Liver (tissue), 9 donors: ENCODE measurements around the gene ZKSCAN3. TPM values are rescaled to one million over a fixed set of nuclear protein-coding genes. Genes with fewer than 3 reads are reported as not detected.

Experiments
- DNase-seq: peaks from one replicate; pipeline ENCODE4 v3.0.0-alpha.2; 2017; ENCODE audit warnings: low spot score
- H3K27ac ChIP-seq, 2 donors: one replicate each; pipeline ENCODE4 v1.7.0; 2013; ENCODE audit warnings: inconsistent platforms in 2 of 2, low read length in 2 of 2, control low read depth in 1 of 2, low read depth in 1 of 2, mild to moderate bottlenecking in 1 of 2
- H3K27me3 ChIP-seq, 4 donors: one replicate each; pipeline versions ENCODE4 v1.6.1 to v1.7.0; 2013; ENCODE audit warnings: low read length in 3 of 4, inconsistent platforms in 1 of 4, mild to moderate bottlenecking in 1 of 4, moderate library complexity in 1 of 4; ENCODE audit not compliant: control insufficient read depth in 4 of 4, insufficient read depth in 4 of 4
- H3K36me3 ChIP-seq, 4 donors: one replicate each; pipeline versions ENCODE4 v1.6.1 to v1.7.0; 2013; ENCODE audit warnings: low read length in 3 of 4, mild to moderate bottlenecking in 3 of 4, low read depth in 1 of 4, moderate library complexity in 1 of 4; ENCODE audit not compliant: control insufficient read depth in 4 of 4, insufficient read depth in 3 of 4
- H3K4me1 ChIP-seq, 4 donors: one replicate each; pipeline versions ENCODE4 v1.6.1 to v1.7.0; 2013; ENCODE audit warnings: low read length in 3 of 4, mild to moderate bottlenecking in 3 of 4, moderate library complexity in 1 of 4; ENCODE audit not compliant: control insufficient read depth in 4 of 4, insufficient read depth in 4 of 4
- H3K4me3 ChIP-seq, 3 donors: one replicate each; pipeline versions ENCODE4 v1.6.1 to v1.7.0; 2013; ENCODE audit warnings: low read length in 3 of 3, control low read depth in 1 of 3, low read depth in 1 of 3, mild to moderate bottlenecking in 1 of 3
- H3K9ac ChIP-seq, 2 donors: one replicate each; pipeline ENCODE4 v1.7.0; 2013; ENCODE audit warnings: low read length in 2 of 2, mild to moderate bottlenecking in 2 of 2, moderate library complexity in 2 of 2, control low read depth in 1 of 2, low read depth in 1 of 2
- H3K9me3 ChIP-seq, 4 donors: one replicate each; pipeline versions ENCODE4 v1.6.1 to v1.7.0; 2013; ENCODE audit warnings: low read length in 3 of 4; ENCODE audit not compliant: control insufficient read depth in 4 of 4
- ATF3 ChIP-seq: IDR thresholded peaks from 2 replicates; pipeline ENCODE4 v1.6.1; 2016; ENCODE audit warnings: antibody characterized with exemption
- CTCF ChIP-seq: fragments of 150-350 bp; IDR thresholded peaks from 2 replicates; pipeline ENCODE4 v1.5.1; 2017; ENCODE audit warnings: improper control_type of control experiment, low read depth, low read length; ENCODE audit not compliant: missing input control
- EGR1 ChIP-seq, 2 donors: IDR thresholded peaks; 2 replicates each; pipeline ENCODE4 v1.6.1; 2016 to 2018; ENCODE audit warnings: antibody characterized with exemption in 2 of 2, low read depth in 2 of 2
- FOXA1 ChIP-seq: IDR thresholded peaks from 2 replicates; pipeline ENCODE4 v1.6.1; 2016; ENCODE audit warnings: antibody characterized with exemption
- GABPA ChIP-seq, 2 donors: IDR thresholded peaks in 1 of 2; conservative IDR thresholded peaks in 1 of 2; 2 replicates each; pipeline ENCODE4 v1.6.1; 2016; ENCODE audit warnings: antibody characterized with exemption in 2 of 2, mild to moderate bottlenecking in 1 of 2, moderate library complexity in 1 of 2
- HNF4A ChIP-seq, 2 donors: conservative IDR thresholded peaks; 2 replicates each; pipeline ENCODE4 v1.6.1; 2016; ENCODE audit warnings: antibody characterized with exemption in 2 of 2, mild to moderate bottlenecking in 2 of 2
- HNF4G ChIP-seq: IDR thresholded peaks from 2 replicates; pipeline ENCODE4 v1.6.1; 2016; ENCODE audit warnings: antibody characterized with exemption
- JUND ChIP-seq, 2 donors: IDR thresholded peaks; 2 replicates each; pipeline ENCODE4 v1.6.1; 2016; ENCODE audit warnings: antibody characterized with exemption in 2 of 2
- MAX ChIP-seq: IDR thresholded peaks from 2 replicates; pipeline ENCODE4 v1.6.1; 2016; ENCODE audit warnings: antibody characterized with exemption
- NR2F2 ChIP-seq: IDR thresholded peaks from 2 replicates; pipeline ENCODE4 v1.6.1; 2016; ENCODE audit warnings: antibody characterized with exemption
- RAD21 ChIP-seq, 2 donors: IDR thresholded peaks; 2 replicates each; pipeline ENCODE4 v1.6.1; 2016; ENCODE audit warnings: antibody characterized with exemption in 2 of 2, mild to moderate bottlenecking in 2 of 2
- REST ChIP-seq: IDR thresholded peaks from 2 replicates; pipeline ENCODE4 v1.6.1; 2016; ENCODE audit warnings: antibody characterized with exemption, mild to moderate bottlenecking
- RXRA ChIP-seq, 2 donors: IDR thresholded peaks; 2 replicates each; pipeline ENCODE4 v1.6.1; 2017 to 2018; ENCODE audit warnings: antibody characterized with exemption in 2 of 2, mild to moderate bottlenecking in 1 of 2
- SP1 ChIP-seq: IDR thresholded peaks from 2 replicates; pipeline ENCODE4 v1.6.1; 2018; ENCODE audit warnings: antibody characterized with exemption, mild to moderate bottlenecking
- TAF1 ChIP-seq: conservative IDR thresholded peaks from 2 replicates; pipeline ENCODE4 v1.6.1; 2016; ENCODE audit warnings: antibody characterized with exemption, mild to moderate bottlenecking
- YY1 ChIP-seq: IDR thresholded peaks from 2 replicates; pipeline ENCODE4 v1.6.1; 2016; ENCODE audit warnings: antibody characterized with exemption, mild to moderate bottlenecking
- ZBTB33 ChIP-seq: IDR thresholded peaks from 2 replicates; pipeline ENCODE4 v1.6.1; 2016; ENCODE audit warnings: antibody characterized with exemption
- WGBS: extraction: QIAGEN DNeasy Blood & Tissue Kit; methylation state at CpG from one replicate; pipeline ENCODE4 v1.1.7; 2013; 5-methylcytosine and 5-hydroxymethylcytosine counted together
- polyA plus RNA-seq, 2 donors: library from polyadenylated mRNA; stranded (reverse) in 1 of 2; unstranded in 1 of 2; fragments of 200-250 nt in 1 of 2; fragments of >200 nt in 1 of 2; fragmentation: Nextera tagmentation in 1 of 2; extraction: Ambion mirVana in 1 of 2; gene quantifications; one replicate each; pipeline versions ENCODE4 v1.2.1 to v1.2.3, GENCODE V29; 2013 to 2015
- total RNA-seq, 2 donors: library from RNA; depleted of rRNA; stranded (reverse); fragments of >200 nt; gene quantifications; one replicate each; pipeline ENCODE4 v1.2.3, GENCODE V29; 2014
- donor health status: healthy.
- donor health status: healthy.
- donor health status: healthy.
- donor health status: healthy.
- donor health status: healthy.

The ZKSCAN3 gene
- total and polyA plus RNA-seq, 4 donors = 0.93 to 8.8 (median 1.9) TPM

GRCh38 chr6:28371280-28371679, 21.5 kb downstream of the ZKSCAN3 start:
- 96% methylated on average over 1 of the region's 1 CpG for WGBS
- H3K9me3 ChIP-seq = no peaks in the 10 kb centered on the region
- DNase-seq = no peak
- H3K4me1 ChIP-seq = no peaks in the 10 kb centered on the region
- no peak overlapping the region for H3K27ac ChIP-seq
- H3K36me3 ChIP-seq = peaks cover 0 to 4% (median 0%) of the 10 kb centered on the region in 4 donors
- TF ChIP-seq HNF4G = no peak
- TF ChIP-seq EGR1 (IDR thresholded peaks at IDR 0.05; ENCODE audit: low read depth in 2 of 2) = no peak
- TF ChIP-seq JUND (IDR thresholded peaks at IDR 0.05) = no peak
- no peak for TF ChIP-seq RAD21 (IDR thresholded peaks at IDR 0.05)
- no peak for TF ChIP-seq TAF1
- no peak for TF ChIP-seq REST
- TF ChIP-seq GABPA (IDR thresholded peaks at IDR 0.05 in 1 of 2, conservative IDR thresholded peaks at IDR 0.05 in 1 of 2) = no peak
- no peak for TF ChIP-seq FOXA1
- TF ChIP-seq ZBTB33 = no peak
- no peak for TF ChIP-seq SP1
- no peak for TF ChIP-seq CTCF
- TF ChIP-seq ATF3 = no peak
- no peak for TF ChIP-seq YY1
- no peak for TF ChIP-seq NR2F2
- TF ChIP-seq HNF4A (conservative IDR thresholded peaks at IDR 0.05) = no peak
- no peak overlapping the region for H3K9ac ChIP-seq
- no peaks in the 10 kb centered on the region for H3K27me3 ChIP-seq
- H3K4me3 ChIP-seq = no peak overlapping the region

GRCh38 chr6:28371706-28372451, 22.1 kb downstream of the ZKSCAN3 start:
- no peak overlapping the region for H3K4me3 ChIP-seq
- TF ChIP-seq EGR1 (IDR thresholded peaks at IDR 0.05; ENCODE audit: low read depth in 2 of 2) (no peak), TAF1 (no peak), MAX (no peak), JUND (IDR thresholded peaks at IDR 0.05) (no peak), RAD21 (IDR thresholded peaks at IDR 0.05) (no peak), RXRA (IDR thresholded peaks at IDR 0.05) (no peak), REST (no peak), HNF4G (no peak)

More at GRCh38 chr6:28371706-28372451, 22.1 kb downstream of the ZKSCAN3 start:
- DNase-seq = no peak
- no peak overlapping the region for H3K9ac ChIP-seq
- H3K36me3 ChIP-seq = peaks cover 0 to 4% (median 0%) of the 10 kb centered on the region in 4 donors
- no peaks in the 10 kb centered on the region for H3K4me1 ChIP-seq
- WGBS = 91% methylated on average over 9 of the region's 9 CpGs
- no peaks in the 10 kb centered on the region for H3K9me3 ChIP-seq
- H3K27me3 ChIP-seq = no peaks in the 10 kb centered on the region
- H3K27ac ChIP-seq = no peak overlapping the region
